ENCODE measurements around the gene ARHGAP42. TPM values are rescaled to one million over a fixed set of nuclear protein-coding genes. Genes with fewer than 3 reads are reported as not detected.

Gene ARHGAP42
- polyA plus RNA-seq, 3 donors = 0.13 TPM; not detected in 2

GRCh38 chr11:100757646-100758045 is 70.6 kb downstream of the ARHGAP42 start:
- no peaks in the 10 kb centered on the region for H3K4me1 Mint-ChIP-seq
- no peak overlapping the region for H3K4me2 ChIP-seq (replicated peaks; ENCODE audit: extremely low read depth, low read length, poor library complexity, severe bottlenecking)
- H3K27ac ChIP-seq (ENCODE audit: low read depth in 1 of 2, low read length in 2 of 2) = no peak overlapping the region
- no peaks in the 10 kb centered on the region for H4K20me1 ChIP-seq (ENCODE audit: insufficient read depth, low read length)
- no peak overlapping the region for H3K27ac Mint-ChIP-seq
- TF ChIP-seq, protein P1, sequence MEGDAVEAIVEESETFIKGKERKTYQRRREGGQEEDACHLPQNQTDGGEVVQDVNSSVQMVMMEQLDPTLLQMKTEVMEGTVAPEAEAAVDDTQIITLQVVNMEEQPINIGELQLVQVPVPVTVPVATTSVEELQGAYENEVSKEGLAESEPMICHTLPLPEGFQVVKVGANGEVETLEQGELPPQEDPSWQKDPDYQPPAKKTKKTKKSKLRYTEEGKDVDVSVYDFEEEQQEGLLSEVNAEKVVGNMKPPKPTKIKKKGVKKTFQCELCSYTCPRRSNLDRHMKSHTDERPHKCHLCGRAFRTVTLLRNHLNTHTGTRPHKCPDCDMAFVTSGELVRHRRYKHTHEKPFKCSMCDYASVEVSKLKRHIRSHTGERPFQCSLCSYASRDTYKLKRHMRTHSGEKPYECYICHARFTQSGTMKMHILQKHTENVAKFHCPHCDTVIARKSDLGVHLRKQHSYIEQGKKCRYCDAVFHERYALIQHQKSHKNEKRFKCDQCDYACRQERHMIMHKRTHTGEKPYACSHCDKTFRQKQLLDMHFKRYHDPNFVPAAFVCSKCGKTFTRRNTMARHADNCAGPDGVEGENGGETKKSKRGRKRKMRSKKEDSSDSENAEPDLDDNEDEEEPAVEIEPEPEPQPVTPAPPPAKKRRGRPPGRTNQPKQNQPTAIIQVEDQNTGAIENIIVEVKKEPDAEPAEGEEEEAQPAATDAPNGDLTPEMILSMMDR (IDR thresholded peaks at IDR 0.05) = no peak
- no peak overlapping the region for H3K9ac ChIP-seq (ENCODE audit: insufficient read depth, low read length, poor library complexity, severe bottlenecking)
- H3K36me3 ChIP-seq (replicated peaks in 1 of 2; ENCODE audit: control insufficient read depth in 1 of 2, insufficient read depth in 2 of 2, low read length in 2 of 2) = no peaks in the 10 kb centered on the region
- no peak for DNase-seq
- no peaks in the 10 kb centered on the region for H3K4me1 ChIP-seq (ENCODE audit: control insufficient read depth in 1 of 2, insufficient read depth in 2 of 2, low read length in 2 of 2)
- H3K27me3 ChIP-seq (ENCODE audit: control insufficient read depth in 2 of 2, insufficient read depth in 2 of 2, low read length in 2 of 2) = no peaks in the 10 kb centered on the region
- no CpG with 5 or more reads among the region's 1 CpG for WGBS (ENCODE audit: insufficient coverage)
- no peaks in the 10 kb centered on the region for H3K79me2 ChIP-seq (ENCODE audit: insufficient read depth, low read length)
- H3K9me3 ChIP-seq (replicated peaks in 1 of 2; ENCODE audit: control insufficient read depth in 1 of 2, insufficient read depth in 1 of 2, low read length in 2 of 2) = no peaks in the 10 kb centered on the region
- peaks cover 0 to 1% (median 0%) of the 10 kb centered on the region in 3 donors for H3K27me3 Mint-ChIP-seq (ENCODE audit: low read depth in 3 of 3)
- H3K4me3 ChIP-seq (replicated peaks in 1 of 3; ENCODE audit: low read depth in 2 of 3, low read length in 3 of 3) = no peak overlapping the region
- H3K9me3 Mint-ChIP-seq = peaks cover 0 to 3% (median 1%) of the 10 kb centered on the region in 7 donors
- H3K36me3 Mint-ChIP-seq = no peaks in the 10 kb centered on the region
- no peak overlapping the region for H2AFZ ChIP-seq (ENCODE audit: insufficient read depth, low read depth, low read length, poor library complexity, severe bottlenecking)
- intact Hi-C loops (cut with micrococcal nuclease) = no loop called here
- no peak overlapping the region for H3K4me3 Mint-ChIP-seq

GRCh38 chr11:100759106-100759505 is 72.0 kb downstream of the ARHGAP42 start:
- no CpG with 5 or more reads among the region's 2 CpGs for WGBS (ENCODE audit: insufficient coverage)
- H3K4me1 Mint-ChIP-seq = peaks cover 2% of the 10 kb centered on the region
- intact Hi-C loops (cut with micrococcal nuclease) = no loop called here

More at GRCh38 chr11:100759106-100759505, 72.0 kb downstream of the ARHGAP42 start:
- no peak overlapping the region for H3K9ac ChIP-seq (ENCODE audit: insufficient read depth, low read length, poor library complexity, severe bottlenecking)
- TF ChIP-seq, protein P1 (IDR thresholded peaks at IDR 0.05) = no peak
- Mint-ChIP-seq H3K36me3 (no peaks in the 10 kb centered on the region), H3K4me3 (no peak overlapping the region), H3K9me3 (peaks cover 0 to 3% (median 0%) of the 10 kb centered on the region in 7 donors), H3K27me3 (ENCODE audit: low read depth in 3 of 3) (peaks cover 0 to 2% (median 0%) of the 10 kb centered on the region in 3 donors), H3K27ac (no peak overlapping the region)
- no peak overlapping the region for H2AFZ ChIP-seq (ENCODE audit: insufficient read depth, low read depth, low read length, poor library complexity, severe bottlenecking)
- H3K36me3 ChIP-seq (replicated peaks in 1 of 2; ENCODE audit: control insufficient read depth in 1 of 2, insufficient read depth in 2 of 2, low read length in 2 of 2) = no peaks in the 10 kb centered on the region
- H3K27me3 ChIP-seq (ENCODE audit: control insufficient read depth in 2 of 2, insufficient read depth in 2 of 2, low read length in 2 of 2) = no peaks in the 10 kb centered on the region
- no peak overlapping the region for H3K4me3 ChIP-seq (replicated peaks in 1 of 3; ENCODE audit: low read depth in 2 of 3, low read length in 3 of 3)
- no peaks in the 10 kb centered on the region for H3K9me3 ChIP-seq (replicated peaks in 1 of 2; ENCODE audit: control insufficient read depth in 1 of 2, insufficient read depth in 1 of 2, low read length in 2 of 2)
- no peaks in the 10 kb centered on the region for H3K4me1 ChIP-seq (ENCODE audit: control insufficient read depth in 1 of 2, insufficient read depth in 2 of 2, low read length in 2 of 2)
- no peaks in the 10 kb centered on the region for H3K79me2 ChIP-seq (ENCODE audit: insufficient read depth, low read length)
- no peak overlapping the region for H3K27ac ChIP-seq (ENCODE audit: low read depth in 1 of 2, low read length in 2 of 2)
- no peak for DNase-seq
- no peaks in the 10 kb centered on the region for H4K20me1 ChIP-seq (ENCODE audit: insufficient read depth, low read length)
- no peak overlapping the region for H3K4me2 ChIP-seq (replicated peaks; ENCODE audit: extremely low read depth, low read length, poor library complexity, severe bottlenecking)

Data from CD14-positive monocyte (primary cell).